CD4-positive, alpha-beta T cell treated with Interleukin-15 for 1 hour (primary cell): ENCODE measurements around the gene MRPL30.
"Not testable (repeated sequence)": the region's sequence is repeated elsewhere in the genome, so short reads cannot be mapped to it uniquely, and the experiment has no call there.

Source experiments
- DNase-seq: peaks from one replicate; pipeline ENCODE4 v3.0.0-alpha.2; 2020

The MRPL30 gene

DNA sequence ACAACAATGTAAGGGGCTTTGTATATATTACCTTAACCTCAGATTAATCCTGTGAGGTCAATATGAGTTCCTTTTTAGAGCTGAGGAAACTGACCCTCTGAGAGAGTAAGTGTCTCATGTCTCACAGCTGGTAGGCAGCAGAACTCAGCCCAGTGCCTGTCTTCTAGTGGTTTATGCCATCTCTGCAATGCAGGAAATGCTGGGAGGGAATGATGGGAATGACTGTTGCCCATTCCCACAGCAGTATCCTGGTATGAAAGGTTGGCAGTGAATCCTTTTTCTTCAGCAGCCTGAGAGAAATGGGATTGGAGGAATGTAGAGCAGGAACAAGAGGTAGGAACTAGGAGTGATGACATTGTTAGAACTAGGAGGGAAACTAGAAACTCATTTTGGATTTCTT is 6.0 kb downstream of the MRPL30 start:
- no peak for DNase-seq

DNA sequence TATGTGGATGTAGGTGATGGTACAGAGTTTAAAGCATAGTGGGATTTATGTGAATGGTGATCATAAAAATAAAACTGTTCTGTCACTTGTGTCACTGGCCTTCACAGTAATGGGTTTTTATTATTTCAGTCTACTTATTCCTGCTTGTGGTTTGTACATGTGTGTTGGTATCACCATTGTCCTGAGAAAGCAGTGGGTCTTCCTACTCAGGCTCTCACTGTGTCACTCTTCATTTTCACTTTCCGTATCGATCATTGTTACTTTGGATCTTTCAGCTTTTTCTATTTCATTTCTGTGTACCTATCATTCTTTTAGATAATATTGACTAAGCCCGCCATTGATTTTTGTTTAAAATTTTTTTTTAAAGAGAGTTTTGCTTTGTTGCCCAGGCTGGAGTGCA is 7.4 kb downstream of the MRPL30 start:
- DNase-seq: no peak

DNA sequence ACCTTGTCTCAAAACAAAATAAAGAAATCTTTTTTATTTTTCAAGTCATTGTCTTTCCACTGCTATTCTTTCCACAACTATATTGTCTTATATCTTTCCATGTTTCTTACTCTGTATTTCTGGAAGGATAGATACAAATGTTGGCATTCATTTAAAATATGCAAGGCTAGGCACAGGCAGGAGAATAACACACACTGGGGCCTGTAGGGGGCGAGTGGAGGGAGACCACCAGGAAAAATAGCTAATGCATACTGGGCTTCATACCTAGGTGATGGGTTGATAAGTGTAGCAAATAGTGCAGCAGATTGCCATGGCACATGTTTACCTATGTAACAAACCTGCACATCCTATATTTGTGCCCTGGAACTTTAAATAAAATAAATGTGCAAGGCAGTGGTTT is 9.6 kb downstream of the MRPL30 start:
- DNase-seq: no peak

DNA sequence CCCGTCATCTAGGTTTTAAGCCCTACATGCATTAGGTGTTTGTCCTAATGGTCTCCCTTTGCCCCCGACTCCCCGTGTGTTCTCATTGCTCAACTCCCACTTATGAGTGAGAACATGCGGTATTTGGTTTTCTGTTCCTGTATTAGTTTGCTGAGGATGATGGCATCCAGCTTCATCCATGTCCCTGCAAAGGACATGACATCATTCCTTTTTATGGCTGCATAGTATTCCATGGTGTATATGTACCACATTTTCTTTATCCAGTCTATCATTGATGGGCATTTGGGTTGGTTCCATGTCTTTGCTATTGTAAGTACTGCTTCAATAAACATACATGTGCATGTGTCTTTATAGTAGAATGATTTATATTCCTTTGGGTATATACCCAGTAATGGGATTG is 11.4 kb downstream of the MRPL30 start:
- not testable (repeated sequence) for DNase-seq

DNA sequence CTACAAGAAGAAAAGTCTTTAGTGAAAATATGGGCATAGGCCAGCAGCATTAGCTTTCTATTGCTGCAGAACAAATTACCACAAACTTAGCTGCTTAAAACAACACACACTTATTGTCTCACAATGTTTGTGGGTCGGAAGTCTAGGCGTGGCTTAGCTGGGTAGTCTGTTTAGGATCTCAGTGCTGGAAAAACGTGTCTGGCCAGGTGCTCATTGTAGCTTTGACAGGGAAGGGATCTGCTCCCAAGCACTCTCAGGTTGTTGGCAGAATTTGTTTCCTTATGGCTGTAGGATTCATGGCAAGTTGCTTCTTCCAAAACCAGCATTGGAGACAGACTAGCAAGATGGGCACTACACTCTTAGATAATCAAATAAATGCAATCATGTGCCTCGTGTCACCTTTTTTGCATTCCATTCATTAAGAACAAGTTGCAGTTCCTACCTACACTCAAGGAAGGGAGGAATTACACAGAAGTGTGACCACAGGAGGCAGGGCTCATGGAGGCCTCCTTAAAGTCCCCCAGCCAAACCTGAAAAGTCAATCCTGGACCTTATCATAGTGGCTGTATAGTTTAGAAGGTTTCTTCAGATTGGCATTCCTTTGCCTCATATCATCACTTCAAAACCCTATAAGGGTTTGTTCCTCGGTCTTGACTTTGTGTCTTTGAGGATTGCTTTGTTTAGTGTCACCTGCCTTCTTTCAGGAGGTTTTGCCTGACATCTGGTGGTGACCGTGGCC is 17.3 kb downstream of the MRPL30 start:
- DNase-seq: no peak

DNA sequence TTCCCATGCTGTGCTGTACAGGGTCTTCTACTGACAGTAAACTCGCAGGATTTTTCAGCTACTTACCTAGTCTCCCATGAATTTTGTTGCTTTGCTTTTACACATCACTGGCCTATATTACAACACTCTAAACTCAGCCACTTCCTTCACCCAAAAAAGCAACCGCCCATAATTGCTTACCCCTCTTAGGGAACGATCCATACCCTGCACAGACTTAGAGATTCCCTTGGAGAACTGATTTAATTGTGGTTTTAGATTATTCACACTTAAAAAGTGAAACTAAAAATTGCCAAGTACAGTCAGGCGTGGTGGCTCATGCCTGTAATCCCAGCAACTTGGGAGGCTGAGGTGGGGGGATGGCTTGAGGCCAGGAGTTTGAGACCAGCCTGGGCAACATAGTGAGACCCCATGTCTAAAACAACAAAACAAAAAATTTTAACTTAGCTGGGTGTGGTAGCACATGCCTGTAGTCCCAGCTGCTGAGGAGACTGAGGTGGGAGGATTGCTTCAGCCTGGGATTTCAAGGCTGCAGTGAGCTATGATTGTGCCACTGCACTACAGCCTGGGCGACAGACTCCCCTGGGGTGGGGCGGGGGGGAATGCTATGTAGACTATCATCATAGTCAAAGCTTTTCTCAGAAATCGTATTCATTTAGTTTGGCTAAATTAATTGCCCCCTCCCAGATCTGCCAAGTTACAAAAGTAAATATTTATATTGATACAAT is 19.3 kb downstream of the MRPL30 start:
- DNase-seq: no peak

DNA sequence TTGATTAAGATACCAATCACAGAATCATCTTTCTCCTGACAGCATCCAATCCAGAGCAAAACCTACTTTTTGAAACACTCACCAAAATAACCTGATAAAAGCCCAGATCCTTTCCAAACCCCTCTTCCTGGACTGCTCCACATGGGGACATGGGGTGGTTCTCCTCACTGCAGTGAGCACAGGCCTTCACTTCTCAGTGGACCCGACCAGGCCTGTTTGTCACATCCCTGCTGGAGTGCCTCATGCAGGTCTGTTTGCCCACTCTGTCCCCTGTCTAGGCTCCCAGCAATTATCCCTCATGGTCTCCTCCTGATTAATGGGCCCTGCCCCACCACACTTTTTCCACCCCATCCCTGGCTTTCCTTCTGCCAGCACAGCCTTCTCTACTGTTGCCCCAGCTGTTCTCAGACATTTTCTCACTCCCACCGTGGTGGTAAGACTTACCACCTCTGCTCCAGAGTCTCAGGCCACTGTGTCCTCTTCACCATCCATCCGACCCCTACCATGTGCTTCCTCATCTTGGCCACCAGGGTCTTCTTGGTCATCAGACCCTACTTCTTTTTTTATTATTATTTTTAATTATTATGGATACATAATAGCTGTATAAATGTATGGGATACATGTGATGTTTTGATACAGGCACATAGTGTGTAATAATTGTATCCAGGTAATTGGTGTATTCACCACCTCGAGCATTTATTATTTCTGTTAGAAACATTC is 21.1 kb downstream of the MRPL30 start:
- no peak for DNase-seq

DNA sequence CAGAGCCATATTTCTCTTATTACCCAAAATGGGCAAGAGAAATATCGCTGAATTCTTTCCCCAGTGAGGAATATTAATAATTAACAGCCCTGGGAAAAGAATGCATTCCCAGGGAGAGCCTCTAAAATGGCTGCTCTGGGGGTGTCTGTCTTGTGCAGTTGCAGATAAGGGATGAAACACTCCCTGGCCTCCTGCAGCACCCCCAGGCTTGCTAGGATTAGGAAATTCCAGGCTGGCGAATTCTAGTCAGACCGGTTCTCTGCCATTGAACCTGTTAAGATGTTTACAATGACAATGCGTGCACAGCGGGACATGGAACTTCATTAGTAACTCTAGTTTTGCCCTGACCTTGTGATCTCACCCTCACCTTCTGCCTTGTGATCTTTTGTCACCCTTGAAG is 24.5 kb downstream of the MRPL30 start:
- no peak for DNase-seq

DNA sequence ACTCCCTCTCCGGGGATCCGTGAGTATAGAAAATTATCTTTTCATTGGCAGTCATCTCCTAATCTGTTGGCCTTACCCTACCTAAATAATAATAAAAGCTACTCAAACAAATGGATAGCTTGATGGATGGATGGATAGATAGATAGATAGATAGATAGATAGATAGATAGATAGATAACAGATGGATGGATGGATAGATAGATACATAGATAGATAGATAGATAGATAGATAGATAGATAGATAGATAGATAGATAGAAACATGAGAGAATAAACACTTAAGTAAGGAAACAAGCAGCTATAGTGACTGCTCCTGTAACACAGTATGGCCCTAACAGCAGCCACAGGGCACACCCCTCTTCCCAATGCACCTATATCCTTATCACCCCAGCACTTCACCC is 35.1 kb downstream of the MRPL30 start:
- DNase-seq: no peak

DNA sequence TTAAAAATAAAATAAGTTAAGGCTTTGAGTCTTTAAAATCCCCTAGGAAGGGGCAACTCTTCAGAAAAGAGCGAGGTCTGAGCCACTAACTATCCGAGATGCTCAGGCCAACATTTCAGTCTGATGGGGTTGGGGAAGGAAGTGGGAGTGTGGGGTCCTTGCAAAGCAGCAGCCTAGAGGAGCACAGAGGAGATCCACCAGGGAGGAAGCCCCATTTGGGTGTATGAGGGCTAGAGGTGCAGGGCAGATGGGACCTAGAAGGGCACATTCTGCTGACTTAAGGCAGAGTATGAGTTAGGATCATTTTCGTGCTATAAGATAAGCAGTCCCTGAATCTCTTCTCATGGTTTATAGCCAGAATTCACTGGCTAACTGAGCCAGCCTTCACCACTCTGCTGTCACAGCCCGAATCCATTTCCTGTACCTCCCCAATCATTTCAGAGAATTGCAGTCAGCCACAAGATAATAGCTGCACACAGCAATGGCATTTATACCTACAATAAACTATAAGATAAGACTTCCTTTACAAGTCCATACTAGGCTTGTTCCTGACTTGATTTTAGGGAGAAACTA is 37.0 kb downstream of the MRPL30 start:
- no peak for DNase-seq

DNA sequence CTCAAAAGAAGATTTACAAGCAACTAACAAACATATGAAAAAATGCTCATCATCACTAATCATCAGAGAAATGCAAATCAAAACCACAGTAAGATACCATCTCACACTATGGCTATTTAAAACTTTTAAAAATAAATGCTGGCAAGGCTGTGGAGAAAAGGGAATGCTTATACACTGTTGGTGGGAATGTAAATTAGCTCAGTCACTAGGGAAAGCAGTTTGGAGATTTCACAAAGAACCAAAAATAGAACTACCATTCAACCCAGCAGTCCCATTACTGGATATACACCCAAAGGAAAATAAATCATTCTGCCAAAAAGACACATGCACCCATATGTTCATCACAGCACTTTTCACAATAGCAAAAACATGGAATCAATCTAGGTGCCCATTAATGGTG is 52.2 kb downstream of the MRPL30 start:
- not testable (repeated sequence) for DNase-seq

DNA sequence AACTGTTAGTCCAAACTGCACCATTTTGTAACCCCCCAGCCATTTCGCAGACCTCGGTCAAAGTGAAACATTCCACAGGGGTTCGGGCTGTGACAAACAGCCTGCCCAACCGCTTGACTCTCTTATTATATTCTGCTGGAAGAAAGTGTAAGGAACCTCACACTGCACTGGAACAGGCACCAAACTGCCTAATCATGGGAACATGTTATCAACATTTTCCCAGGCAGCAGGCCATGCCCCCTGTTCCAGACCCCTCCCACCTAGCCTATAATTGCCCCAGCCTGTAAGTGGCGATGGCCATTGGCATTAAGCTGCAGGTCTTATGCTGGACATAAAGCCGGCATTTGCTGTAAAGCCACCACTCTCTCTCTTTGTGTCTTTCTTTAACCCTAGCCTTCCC is 57.6 kb downstream of the MRPL30 start:
- no peak for DNase-seq

DNA sequence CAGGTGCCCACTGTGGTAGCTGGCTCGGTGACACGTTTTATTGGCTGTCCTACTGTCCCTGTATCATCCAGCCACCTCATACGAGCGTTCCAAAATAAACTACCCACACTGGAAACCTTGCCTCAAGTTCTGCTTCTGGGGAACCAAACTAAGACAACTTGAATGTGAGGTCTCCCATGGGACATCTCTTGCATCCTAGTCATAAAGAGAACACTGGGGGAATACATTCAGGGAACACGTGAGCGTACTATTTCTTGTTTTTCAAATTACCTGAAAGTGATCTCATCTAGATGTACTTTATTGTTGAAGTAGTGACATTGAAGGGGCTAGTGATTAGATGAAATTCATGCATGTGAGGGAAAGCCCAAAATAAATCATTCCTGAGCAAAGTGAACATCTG is 59.4 kb downstream of the MRPL30 start:
- DNase-seq: no peak

DNA sequence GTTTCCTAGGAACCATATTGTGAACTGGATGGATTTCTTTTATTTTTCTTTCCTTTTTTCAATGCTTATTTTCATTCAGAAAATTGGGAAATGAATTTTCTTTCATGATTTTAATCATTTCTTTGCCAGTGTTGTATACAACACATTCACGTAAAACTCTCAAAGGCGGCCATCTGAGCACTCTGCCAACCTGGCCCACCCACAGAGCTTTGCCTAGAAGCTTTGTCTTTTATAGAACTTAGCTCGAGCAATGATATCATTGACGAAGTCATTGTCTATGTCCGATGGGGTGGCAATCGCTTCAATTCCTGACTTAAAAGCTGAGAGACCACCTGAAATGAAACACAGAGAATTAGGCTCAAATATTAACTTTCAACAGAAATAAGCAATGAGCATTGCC is 61.2 kb downstream of the MRPL30 start:
- no peak for DNase-seq
